Breast epithelium (tissue), 4 donors: Measurements from ENCODE around the gene DDRGK1. TPM values are rescaled to one million over a fixed set of nuclear protein-coding genes. Genes with fewer than 3 reads are reported as not detected.
A peak's percentile ranks its signal among the peaks of the same experiment; 100 is the strongest.

Experiments used
- DNase-seq, 2 donors: peaks; one replicate each; pipeline ENCODE4 v3.0.0-alpha.2; 2019; ENCODE audit warnings: low spot score in 2 of 2
- H3K27ac ChIP-seq, 2 donors: fragments of 200-600 bp; sonication (generic) in 1 of 2; one replicate each; pipeline ENCODE4 v1.5.1; 2016 to 2019; ENCODE audit warnings: mild to moderate bottlenecking in 1 of 2
- H3K27me3 ChIP-seq, 2 donors: fragments of 200-600 bp; sonication (generic) in 1 of 2; one replicate each; pipeline versions ENCODE4 v1.5.1 to v1.6.0; 2017 to 2019; ENCODE audit warnings: control low read depth in 1 of 2, mild to moderate bottlenecking in 1 of 2
- H3K36me3 ChIP-seq: fragments of 200-600 bp; one replicate; pipeline ENCODE4 v1.5.1; 2019
- H3K4me1 ChIP-seq, 2 donors: fragments of 200-600 bp; sonication (generic); one replicate each; pipeline ENCODE4 v1.5.1; 2016 to 2019; ENCODE audit warnings: control low read depth in 1 of 2
- H3K4me3 ChIP-seq, 3 donors: fragments of 200-600 bp; sonication (generic); 1 replicate in 2 of 3; 2 replicates in 1 of 3; pipeline ENCODE4 v1.5.1; 2016 to 2019; ENCODE audit warnings: mild to moderate bottlenecking in 3 of 3, moderate library complexity in 2 of 3
- H3K9me3 ChIP-seq, 2 donors: fragments of 200-600 bp; sonication (generic) in 1 of 2; one replicate each; pipeline ENCODE4 v1.5.1; 2016 to 2019; ENCODE audit warnings: control low read depth in 1 of 2
- CTCF ChIP-seq, 3 donors: fragments of 450-650 bp; IDR thresholded peaks; one replicate each; pipeline ENCODE4 v1.5.1; 2016 to 2017; ENCODE audit warnings: antibody characterized with exemption in 3 of 3, mild to moderate bottlenecking in 3 of 3, moderate library complexity in 3 of 3
- POLR2A ChIP-seq: fragments of 450-650 bp; IDR thresholded peaks from one replicate; pipeline ENCODE4 v1.6.1; 2016; ENCODE audit warnings: antibody characterized with exemption, mild to moderate bottlenecking, moderate library complexity
- POLR2AphosphoS5 ChIP-seq, 3 donors: sonication (generic); formaldehyde crosslinking; IDR thresholded peaks; one replicate each; pipeline ENCODE4 v1.6.1; 2017; ENCODE audit warnings: antibody characterized with exemption in 3 of 3
- intact Hi-C: fragments of 100-400 bp; cut with DNase I; formaldehyde crosslinking; loops from one replicate; pipeline ENCODE4 v1.15.1; 2023; ENCODE audit warnings: low total_unique reads
- total RNA-seq, 3 donors: library from RNA; depleted of rRNA; stranded (reverse); fragments of >200 nt; gene quantifications; one replicate each; pipeline ENCODE4 v1.1.0, GENCODE V29; 2016

The DDRGK1 gene
- total RNA-seq, 3 donors from 2014 or later, result 87.1 to 91.8 (median 89.8) TPM

- intact Hi-C loops, result no loop called here
- TF ChIP-seq POLR2A (no peak), CTCF (IDR thresholded peaks at IDR 0.05) (no peak), POLR2AphosphoS5 (IDR thresholded peaks at IDR 0.05) (no peak)
- Histone ChIP-seq H3K27ac (peak overlapping the region; percentile 33 to 48), H3K36me3 (no peaks in the 10 kb centered on the region), H3K27me3 (no peaks in the 10 kb centered on the region), H3K4me1 (no peaks in the 10 kb centered on the region), H3K4me3 (peak overlapping the region in 2 of 3 donors; percentile 18 to 57), H3K9me3 (no peaks in the 10 kb centered on the region)
- DNase-seq, result no peak
These were observed 38.8 kb downstream of the DDRGK1 start for GRCh38 chr20:3165473-3166337.

- Histone ChIP-seq H3K9me3 (no peaks in the 10 kb centered on the region), H3K27ac (peak overlapping the region in 1 of 2 donors; percentile 48), H3K27me3 (no peaks in the 10 kb centered on the region), H3K36me3 (no peaks in the 10 kb centered on the region), H3K4me1 (no peaks in the 10 kb centered on the region), H3K4me3 (peak overlapping the region in 2 of 3 donors; percentile 18 to 57)
- intact Hi-C loops, result no loop called here
- DNase-seq, result no peak
- TF ChIP-seq POLR2AphosphoS5 (IDR thresholded peaks at IDR 0.05), result no peak
- TF ChIP-seq POLR2A, result no peak
- no peak for TF ChIP-seq CTCF (IDR thresholded peaks at IDR 0.05)
These were observed 39.6 kb downstream of the DDRGK1 start for GRCh38 chr20:3164763-3165410.

GRCh38 chr20:3164043-3164762 lies 40.3 kb downstream of the DDRGK1 start:
- TF ChIP-seq CTCF (IDR thresholded peaks at IDR 0.05) (no peak), POLR2A (no peak), POLR2AphosphoS5 (IDR thresholded peaks at IDR 0.05) (no peak)
- Histone ChIP-seq H3K9me3 (no peaks in the 10 kb centered on the region), H3K27ac (no peak overlapping the region), H3K4me1 (no peaks in the 10 kb centered on the region), H3K36me3 (no peaks in the 10 kb centered on the region), H3K27me3 (no peaks in the 10 kb centered on the region), H3K4me3 (peak overlapping the region in 1 of 3 donors; percentile 18)
- intact Hi-C loops, result no loop called here
- no peak for DNase-seq

GRCh38 chr20:3163099-3164042 lies 41.1 kb downstream of the DDRGK1 start:
- no peaks in the 10 kb centered on the region for H3K27me3 ChIP-seq
- H3K36me3 ChIP-seq, result no peaks in the 10 kb centered on the region
- no peak for DNase-seq
- H3K4me3 ChIP-seq, result no peak overlapping the region
- intact Hi-C loops, result no loop called here
- H3K9me3 ChIP-seq, result no peaks in the 10 kb centered on the region
- peaks cover 2 to 4% of the 10 kb centered on the region in 2 donors for H3K4me1 ChIP-seq
- no peak overlapping the region for H3K27ac ChIP-seq
- no peak for TF ChIP-seq POLR2A
- no peak for TF ChIP-seq CTCF (IDR thresholded peaks at IDR 0.05)
- TF ChIP-seq POLR2AphosphoS5 (IDR thresholded peaks at IDR 0.05), result no peak
